Small intestine (tissue), 7 donors: ENCODE results near the gene AKIRIN2. TPM values are rescaled to one million over a fixed set of nuclear protein-coding genes. Genes with fewer than 3 reads are reported as not detected.
"Not testable (repeated sequence)": the region's sequence is repeated elsewhere in the genome, so short reads cannot be mapped to it uniquely, and the experiment has no call there.

Experiments used
- DNase-seq, 2 donors: peaks; one replicate each; pipeline versions ENCODE4 v3.0.0 to v3.0.0-alpha.2; 2013
- FAIRE-seq: peaks from 2 replicates; lab custom pipeline; 2012; peaks lifted over from hg19 to GRCh38; lab: Jason Lieb, UNC
- H3K27ac ChIP-seq, 3 donors: one replicate each; pipeline ENCODE4 v1.5.1; 2013; ENCODE audit warnings: low read length in 2 of 3, mild to moderate bottlenecking in 2 of 3, control low read depth in 1 of 3, inconsistent platforms in 1 of 3, low read depth in 1 of 3, moderate library complexity in 1 of 3
- H3K27me3 ChIP-seq, 3 donors: one replicate each; pipeline ENCODE4 v1.6.1; 2013; ENCODE audit warnings: low read length in 3 of 3, inconsistent platforms in 1 of 3; ENCODE audit not compliant: control insufficient read depth in 3 of 3, insufficient read depth in 3 of 3
- H3K36me3 ChIP-seq, 3 donors: one replicate each; pipeline ENCODE4 v1.6.1; 2013; ENCODE audit warnings: low read length in 3 of 3, inconsistent platforms in 1 of 3, low read depth in 1 of 3, mild to moderate bottlenecking in 1 of 3, moderate library complexity in 1 of 3; ENCODE audit not compliant: control insufficient read depth in 3 of 3, insufficient read depth in 2 of 3
- H3K4me1 ChIP-seq, 3 donors: one replicate each; pipeline ENCODE4 v1.6.1; 2013; ENCODE audit warnings: low read length in 2 of 3, inconsistent platforms in 1 of 3, low read depth in 1 of 3, mild to moderate bottlenecking in 1 of 3, moderate library complexity in 1 of 3; ENCODE audit not compliant: control insufficient read depth in 3 of 3, insufficient read depth in 2 of 3
- H3K4me3 ChIP-seq, 3 donors: one replicate each; pipeline ENCODE4 v1.5.1; 2013; ENCODE audit warnings: low read length in 3 of 3, control low read depth in 1 of 3, inconsistent platforms in 1 of 3, low read depth in 1 of 3, mild to moderate bottlenecking in 1 of 3, moderate library complexity in 1 of 3
- H3K9me3 ChIP-seq, 2 donors: one replicate each; pipeline ENCODE4 v1.6.1; 2013; ENCODE audit warnings: low read depth in 1 of 2, low read length in 1 of 2; ENCODE audit not compliant: control insufficient read depth in 2 of 2, insufficient read depth in 1 of 2
- WGBS, 3 donors: extraction: QIAGEN DNeasy Blood & Tissue Kit; methylation state at CpG; one replicate each; pipeline ENCODE4 v1.1.7; 2013; 5-methylcytosine and 5-hydroxymethylcytosine counted together
- polyA plus RNA-seq, 4 donors: library from polyadenylated mRNA; stranded (reverse) in 3 of 4; unstranded in 1 of 4; fragments of 200-250 nt in 3 of 4; fragments of 120-200 nt in 1 of 4; gene quantifications; one replicate each; pipeline versions ENCODE4 v1.2.1 to v1.2.3, GENCODE V29; 2013
- donor health status: healthy with polysubstance abuse.
- donor health status: control.
- donor health status: control.
- donor health status: Bipolar disorder and iron deficiency.
- donor health status: healthy.

Gene AKIRIN2
- polyA plus RNA-seq, 4 donors: 19.9 to 63.8 (median 24.2) TPM

DNA sequence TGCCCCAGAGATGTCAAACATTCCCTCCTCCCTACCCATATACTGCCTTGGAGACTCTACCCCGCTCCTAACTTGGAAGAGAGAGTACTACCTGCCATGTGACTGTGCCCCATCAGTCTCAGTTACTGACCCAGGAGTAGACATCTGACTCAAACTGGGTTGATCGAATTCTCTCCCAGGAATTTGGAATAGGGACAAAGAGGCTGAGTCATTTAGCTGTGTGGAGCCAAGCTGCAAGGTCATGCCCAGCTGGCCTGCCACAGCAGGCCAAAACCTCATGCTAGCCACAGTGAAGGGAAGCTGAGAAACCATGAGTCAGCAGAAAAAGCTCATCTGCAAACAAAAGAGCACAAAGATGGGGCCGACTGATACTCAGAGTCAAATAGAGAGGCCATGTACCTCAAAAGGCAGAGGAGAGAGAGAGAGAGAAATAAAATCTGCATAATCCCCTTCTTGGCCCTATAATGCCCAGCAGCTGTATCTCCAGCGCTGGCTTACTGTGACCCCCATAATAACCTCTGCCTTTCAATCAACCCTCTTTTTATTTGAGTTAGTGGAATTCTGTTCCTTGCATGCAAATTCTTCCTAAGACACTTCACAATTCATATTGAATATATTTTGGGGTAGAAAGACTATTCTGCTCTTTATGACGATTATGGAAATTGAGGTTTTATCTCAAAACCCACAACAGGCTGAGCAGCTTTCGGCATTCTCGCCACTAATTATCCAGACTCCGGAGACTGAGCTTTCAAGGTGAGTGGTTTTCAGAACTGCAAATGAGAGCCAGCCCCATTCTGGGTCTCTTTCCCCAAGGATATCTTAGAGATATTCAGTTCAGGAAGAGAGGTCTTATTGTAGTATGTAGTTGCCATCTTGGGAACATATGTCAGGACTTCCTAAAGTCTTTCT is 21.4 kb upstream of the AKIRIN2 start:
- DNase-seq (peak in 1 of 2 donors; percentile 35), FAIRE-seq (no peak)
- H3K4me3 ChIP-seq: no peak overlapping the region
- 64 to 75% (median 69%) methylated on average over 8 of the region's 8 CpGs for WGBS, 3 donors
- no peaks in the 10 kb centered on the region for H3K9me3 ChIP-seq
- H3K4me1 ChIP-seq: peaks cover 0 to 2% (median 0%) of the 10 kb centered on the region in 3 donors
- no peaks in the 10 kb centered on the region for H3K27me3 ChIP-seq
- H3K36me3 ChIP-seq: no peaks in the 10 kb centered on the region
- H3K27ac ChIP-seq: no peak overlapping the region

DNA sequence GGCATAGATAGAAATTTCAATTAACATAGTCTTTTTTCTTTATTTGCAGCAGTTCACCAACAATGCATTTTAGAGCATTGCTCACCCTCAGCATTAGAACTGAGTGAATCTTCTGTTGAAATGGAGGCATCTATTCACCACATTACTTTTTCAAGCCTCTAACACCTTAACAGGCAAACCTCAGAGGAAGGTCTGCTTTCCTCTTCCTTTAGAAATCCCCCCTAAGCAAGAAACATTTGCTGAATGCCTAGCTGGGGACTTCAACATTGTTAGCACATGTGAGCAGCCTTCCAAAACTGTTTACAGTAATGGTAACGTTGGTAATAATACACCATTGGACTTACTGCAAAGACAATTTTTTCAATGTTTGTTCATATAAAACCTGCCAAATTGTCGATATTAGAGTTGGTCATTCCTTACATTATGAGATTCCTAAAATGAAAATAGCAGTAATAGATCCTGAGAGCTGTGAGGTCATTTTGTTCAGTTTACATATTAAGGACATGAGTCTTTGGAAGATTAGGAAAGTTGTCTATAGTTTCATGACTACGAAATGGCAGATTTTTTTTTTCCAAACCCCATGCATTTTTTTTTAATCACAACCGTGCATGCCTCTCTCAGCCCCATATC is 20.6 kb upstream of the AKIRIN2 start:
- WGBS, 3 donors: 75 to 79% (median 76%) methylated on average over 4 of the region's 4 CpGs
- no peak for DNase-seq
- FAIRE-seq: no peak
- H3K4me3 ChIP-seq: no peak overlapping the region
- no peaks in the 10 kb centered on the region for H3K27me3 ChIP-seq
- no peaks in the 10 kb centered on the region for H3K36me3 ChIP-seq
- no peak overlapping the region for H3K27ac ChIP-seq
- H3K4me1 ChIP-seq: peaks cover 0 to 2% (median 0%) of the 10 kb centered on the region in 3 donors
- H3K9me3 ChIP-seq: no peaks in the 10 kb centered on the region

DNA sequence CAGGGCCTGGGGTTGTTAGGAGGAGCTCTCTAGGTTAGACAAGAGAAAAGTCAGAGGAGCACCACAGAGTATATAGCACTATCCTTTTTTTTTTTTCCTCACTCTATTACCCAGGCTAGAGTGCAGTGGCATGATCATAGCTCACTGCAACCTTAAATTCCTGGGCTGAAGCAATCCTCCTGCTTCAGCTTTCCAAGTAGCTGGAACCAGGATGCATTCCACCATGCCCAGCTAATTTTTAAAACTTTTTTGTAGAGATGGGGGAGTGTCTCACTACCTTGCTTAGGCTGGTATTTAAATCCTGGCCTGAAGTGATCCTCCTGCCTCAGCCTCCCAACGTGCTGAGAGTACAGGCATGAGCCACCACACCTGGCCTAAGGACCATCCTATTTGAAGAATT is 19.3 kb upstream of the AKIRIN2 start:
- WGBS, 3 donors: 93 to 100% (median 95%) methylated on average over 1 of the region's 1 CpG
- FAIRE-seq (no peak), DNase-seq (no peak)
- H3K27ac ChIP-seq: no peak overlapping the region
- H3K4me3 ChIP-seq: no peak overlapping the region
- H3K36me3 ChIP-seq: no peaks in the 10 kb centered on the region
- H3K9me3 ChIP-seq: no peaks in the 10 kb centered on the region
- no peaks in the 10 kb centered on the region for H3K27me3 ChIP-seq
- H3K4me1 ChIP-seq: peaks cover 0 to 2% (median 0%) of the 10 kb centered on the region in 3 donors

DNA sequence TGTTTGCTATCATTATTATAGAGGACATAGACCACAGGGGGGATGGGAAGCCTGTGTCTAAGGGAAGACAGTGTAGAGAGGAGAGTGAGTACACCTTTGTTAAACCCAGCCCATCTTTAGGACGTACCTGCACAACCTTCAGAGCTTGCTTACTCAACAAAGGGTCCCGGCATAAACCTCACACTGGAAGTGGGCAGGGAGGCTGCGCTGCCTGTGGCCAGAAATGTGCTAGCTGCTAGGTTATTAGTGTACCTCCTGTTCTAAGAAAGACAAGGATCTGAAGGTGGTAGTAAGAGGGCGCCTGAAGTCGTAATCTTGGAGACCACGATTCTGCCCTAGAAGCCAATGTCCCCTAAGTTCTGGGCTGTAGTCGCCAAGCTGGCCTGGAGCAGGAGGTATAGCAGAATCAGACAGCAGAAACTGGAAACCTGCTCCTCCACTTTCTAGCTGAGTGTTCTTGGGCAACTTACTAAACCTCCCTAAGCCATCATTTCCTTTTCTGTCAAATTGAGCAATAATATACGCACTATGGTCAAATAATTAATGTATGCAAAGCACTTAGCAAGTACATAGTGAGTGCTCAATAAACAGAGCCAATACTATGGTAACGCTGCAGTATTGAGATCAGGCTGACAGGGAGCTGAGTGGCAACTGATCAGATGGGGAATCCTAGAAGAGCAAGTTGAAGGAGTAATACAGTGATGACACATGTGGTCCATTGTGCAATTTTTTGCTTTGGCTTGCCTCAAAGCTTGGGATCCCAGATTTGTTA is 16.8 kb upstream of the AKIRIN2 start:
- Histone ChIP-seq H3K4me3 (no peak overlapping the region), H3K36me3 (no peaks in the 10 kb centered on the region), H3K4me1 (peaks cover 0 to 2% (median 0%) of the 10 kb centered on the region in 3 donors), H3K9me3 (no peaks in the 10 kb centered on the region), H3K27me3 (no peaks in the 10 kb centered on the region), H3K27ac (peak overlapping the region in 1 of 3 donors; percentile 43)
- DNase-seq (peak in 1 of 2 donors; percentile 61), FAIRE-seq (no peak)
- 65 to 82% (median 77%) methylated on average over 9 of the region's 9 CpGs for WGBS, 3 donors

DNA sequence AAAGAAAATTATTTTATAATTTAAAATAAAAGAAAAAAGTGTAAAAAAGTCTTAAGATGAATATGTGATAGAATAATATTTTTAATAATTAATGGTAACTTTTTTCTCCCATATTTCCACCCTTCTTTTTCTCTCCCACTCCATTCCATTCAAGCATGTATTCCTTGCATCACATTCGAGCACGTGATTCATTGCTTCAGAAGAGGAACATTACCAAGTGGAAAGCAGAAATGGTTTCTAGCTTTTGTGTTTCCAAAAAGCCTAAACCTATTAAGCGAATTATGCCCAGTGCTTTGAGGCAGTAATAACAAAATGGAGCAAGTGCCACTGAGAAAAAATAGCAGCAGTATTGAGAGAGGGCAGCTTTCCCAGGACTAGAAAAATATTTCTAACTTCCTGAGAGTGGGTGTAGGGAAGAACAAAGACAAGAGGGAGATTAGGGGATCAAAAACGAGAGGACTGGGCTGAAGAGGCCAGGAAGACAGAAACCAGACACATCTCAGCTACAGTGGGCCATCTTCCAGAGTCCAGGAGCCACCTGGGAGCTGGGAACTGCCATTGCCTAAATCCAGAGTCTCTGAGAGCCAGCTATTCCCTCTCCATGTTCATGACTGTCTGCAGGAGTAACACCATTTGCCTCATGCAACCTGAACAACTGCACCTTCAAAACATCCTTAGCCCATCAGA is 15.0 kb upstream of the AKIRIN2 start:
- DNase-seq (no peak), FAIRE-seq (no peak)
- Histone ChIP-seq H3K4me1 (no peaks in the 10 kb centered on the region), H3K4me3 (no peak overlapping the region), H3K27me3 (no peaks in the 10 kb centered on the region), H3K27ac (no peak overlapping the region), H3K36me3 (no peaks in the 10 kb centered on the region), H3K9me3 (no peaks in the 10 kb centered on the region)
- 74 to 83% (median 76%) methylated on average over 4 of the region's 4 CpGs for WGBS, 3 donors

DNA sequence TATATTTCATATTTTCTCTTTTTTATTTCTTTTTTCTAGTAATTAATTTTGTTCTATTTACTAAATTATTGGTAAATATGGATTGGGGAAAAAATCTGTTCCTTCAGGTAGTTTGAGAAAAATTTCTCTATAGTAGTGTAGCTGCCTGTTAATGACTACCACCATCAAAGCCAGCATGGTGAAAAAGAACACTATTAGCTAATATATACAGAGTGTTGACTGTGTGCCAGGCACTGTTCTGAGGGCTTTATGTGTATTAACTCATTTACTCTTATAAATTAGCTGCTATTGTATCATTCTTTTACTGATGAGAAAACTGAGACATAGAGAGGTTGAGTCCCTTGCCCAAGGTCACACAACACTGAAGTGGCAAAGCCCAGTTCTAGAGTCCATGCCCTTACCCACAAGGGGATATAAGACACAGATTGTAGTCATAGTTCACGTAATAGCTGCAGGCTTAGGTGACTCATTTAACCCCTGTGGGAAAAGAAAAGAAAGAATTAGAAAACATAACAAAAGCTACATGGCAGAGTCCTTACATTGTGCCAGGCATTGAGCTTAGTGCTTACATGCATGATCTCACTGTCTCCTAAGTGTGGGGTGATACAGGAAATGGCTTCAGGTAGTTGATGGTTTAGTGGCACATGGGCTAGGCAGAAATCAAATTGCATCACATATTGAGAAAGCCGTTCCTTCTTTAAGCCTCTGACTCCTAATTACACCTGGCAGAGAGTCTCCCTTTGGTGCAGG is 12.2 kb upstream of the AKIRIN2 start:
- WGBS, 3 donors: 36 to 61% (median 54%) methylated on average over 2 of the region's 2 CpGs
- no peaks in the 10 kb centered on the region for H3K9me3 ChIP-seq
- no peak for FAIRE-seq
- peak in 1 of 2 donors; percentile 20 for DNase-seq
- H3K36me3 ChIP-seq: no peaks in the 10 kb centered on the region
- no peaks in the 10 kb centered on the region for H3K4me1 ChIP-seq
- H3K27ac ChIP-seq: no peak overlapping the region
- H3K27me3 ChIP-seq: no peaks in the 10 kb centered on the region
- H3K4me3 ChIP-seq: no peak overlapping the region

DNA sequence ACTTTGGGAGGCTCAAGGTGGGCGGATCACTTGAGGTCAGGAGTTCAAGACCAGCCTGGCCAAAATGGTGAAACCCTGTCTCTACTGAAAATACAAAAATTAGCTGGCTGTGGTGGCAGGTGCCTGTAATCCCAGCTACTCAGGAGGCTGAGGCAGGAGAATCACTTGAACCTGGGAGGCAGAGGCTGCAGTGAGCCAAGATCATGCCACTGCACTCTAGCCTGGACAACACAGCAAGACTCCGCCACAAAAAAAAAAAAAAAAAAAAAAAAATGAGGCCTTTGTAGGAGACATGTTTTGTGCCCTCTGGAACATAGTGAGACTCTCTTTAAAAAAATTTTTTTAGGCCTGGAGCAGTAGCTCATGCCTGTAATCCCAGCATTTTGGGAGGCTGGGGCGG is 10.7 kb upstream of the AKIRIN2 start:
- not testable (repeated sequence) for H3K27me3 ChIP-seq, H3K27ac ChIP-seq, H3K36me3 ChIP-seq, H3K9me3 ChIP-seq, H3K4me3 ChIP-seq, H3K4me1 ChIP-seq, DNase-seq, FAIRE-seq
- WGBS, 3 donors: 93 to 98% (median 97%) methylated on average over 3 of the region's 3 CpGs
